ENCODE measurements around the gene TMEM184A. TPM values are rescaled to one million over a fixed set of nuclear protein-coding genes. Genes with fewer than 3 reads are reported as not detected.

Gene TMEM184A
- total and polyA plus RNA-seq, 2 of the 4 experiments (the other 2 are of a cell fraction) = 0.36 to 1.9 TPM

- no peak overlapping the region for H3K18ac ChIP-seq (ENCODE audit: low read depth, low read length)
- in situ Hi-C loops (cut with MboI; ENCODE audit: low sequenced_read_pairs) = no loop called here
- H3K4me3 ChIP-seq (ENCODE audit: insufficient read depth, low read depth, low read length) = no peak overlapping the region
- no peak overlapping the region for H2AFZ ChIP-seq (replicated peaks; ENCODE audit: low read length, poor library complexity)
- no peak overlapping the region for H2BK20ac ChIP-seq (ENCODE audit: low read depth, low read length)
- peaks cover 0 to 4% of the 10 kb centered on the region in 2 experiments; a peak in 1 of 4 replicates for H3K79me1 ChIP-seq (ENCODE audit: low read depth in 1 of 2, low read length in 2 of 2)
- H2BK15ac ChIP-seq (ENCODE audit: low read depth, low read length) = no peak overlapping the region
- H2AK9ac ChIP-seq (replicated peaks; ENCODE audit: low read depth, low read length, poor library complexity) = no peak overlapping the region
- no peaks in the 10 kb centered on the region; the same call in 1 of the 2 replicates for H3K9me1 ChIP-seq (ENCODE audit: insufficient read depth, low read length)
- no peak overlapping the region for H3K14ac ChIP-seq (replicated peaks; ENCODE audit: low read depth, low read length)
- peaks cover 12% of the 10 kb centered on the region for H3K36me3 ChIP-seq (ENCODE audit: control insufficient read depth, insufficient read depth, low read length)
- no TSS peak for BruUV-seq (replicated peaks)
- ChIA-PET CTCF (no interaction called here), POLR2A (ENCODE audit: unreplicated experiment) (no interaction called here)
- DNase-seq = no peak
- peak overlapping the region; percentile 16; the same call in 1 of the 2 replicates for H2AK5ac ChIP-seq (ENCODE audit: low read depth, low read length)
- no peaks in the 10 kb centered on the region for H3K4me1 ChIP-seq (ENCODE audit: control insufficient read depth, insufficient read depth, low read length)
- no peak for TF ChIP-seq MAZ (IDR thresholded peaks at IDR 0.05; ENCODE audit: borderline replicate concordance, low read depth, low read length)
- TF ChIP-seq MXI1 (IDR thresholded peaks at IDR 0.05; ENCODE audit: borderline replicate concordance, low read depth, low read length) = no peak
- TF ChIP-seq BHLHE40 (IDR thresholded peaks at IDR 0.05; ENCODE audit: low read depth, low read length) = no peak
- no peak for TF ChIP-seq SMC3 (IDR thresholded peaks at IDR 0.05; ENCODE audit: low read depth, low read length)
- no peak for TF ChIP-seq POLR2A (IDR thresholded peaks at IDR 0.05; ENCODE audit: low read depth, low read length)
- TF ChIP-seq, protein P1, sequence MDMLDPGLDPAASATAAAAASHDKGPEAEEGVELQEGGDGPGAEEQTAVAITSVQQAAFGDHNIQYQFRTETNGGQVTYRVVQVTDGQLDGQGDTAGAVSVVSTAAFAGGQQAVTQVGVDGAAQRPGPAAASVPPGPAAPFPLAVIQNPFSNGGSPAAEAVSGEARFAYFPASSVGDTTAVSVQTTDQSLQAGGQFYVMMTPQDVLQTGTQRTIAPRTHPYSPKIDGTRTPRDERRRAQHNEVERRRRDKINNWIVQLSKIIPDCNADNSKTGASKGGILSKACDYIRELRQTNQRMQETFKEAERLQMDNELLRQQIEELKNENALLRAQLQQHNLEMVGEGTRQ (IDR thresholded peaks at IDR 0.05; ENCODE audit: low read depth, low read length) = no peak
- H4K5ac ChIP-seq (ENCODE audit: low read depth, low read length) = no peak overlapping the region
- WGBS, 2 experiments (ENCODE audit: extremely low coverage in 2 of 2, insufficient read length in 1 of 2) = 76% methylated on average over 7 of the region's 17 CpGs; no CpG with 5 or more reads in 1 of the 2 experiments
- H3K27ac ChIP-seq (ENCODE audit: insufficient read depth, low read length) = no peak overlapping the region
- H4K8ac ChIP-seq (ENCODE audit: low read depth in 2 of 2, low read length in 2 of 2) = no peak overlapping the region
- H3K9ac ChIP-seq (ENCODE audit: low read depth, low read length) = no peak overlapping the region
- H3K4me2 ChIP-seq (ENCODE audit: low read depth, low read length) = no peak overlapping the region
- H3K23ac ChIP-seq (ENCODE audit: low read depth, low read length) = no peak overlapping the region
- ATAC-seq (ENCODE audit: low read depth) = no peak
- dilution Hi-C loops (cut with HindIII; ENCODE audit: low sequenced_read_pairs, unreplicated experiment) = no loop called here
- no peak overlapping the region for H3K4ac ChIP-seq (ENCODE audit: low read depth, low read length)
- no peak overlapping the region for H2BK5ac ChIP-seq (ENCODE audit: low read depth, low read length, poor library complexity, severe bottlenecking)
- H4K91ac ChIP-seq (ENCODE audit: insufficient read depth, low read depth, low read length) = no peak overlapping the region
- intact Hi-C loops (cut with micrococcal nuclease) = no loop called here
- no peak overlapping the region for H2BK120ac ChIP-seq (ENCODE audit: low read depth, low read length)
- no peaks in the 10 kb centered on the region for H3K27me3 ChIP-seq (ENCODE audit: control insufficient read depth, insufficient read depth, low read length)
- no peak overlapping the region for H3K56ac ChIP-seq (ENCODE audit: extremely low read depth, insufficient read depth, low read length)
- H4K20me1 ChIP-seq (ENCODE audit: insufficient read depth, low read length) = no peaks in the 10 kb centered on the region; the same call in 1 of the 2 replicates
- H3K9me3 ChIP-seq (ENCODE audit: control insufficient read depth, insufficient read depth, low read length) = no peaks in the 10 kb centered on the region
Observed at GRCh38 chr7:1548438-1548831, 7.6 kb downstream of the TMEM184A start.
